ENCODE results near the gene CCDC169. TPM values are rescaled to one million over a fixed set of nuclear protein-coding genes. Genes with fewer than 3 reads are reported as not detected.

The CCDC169 gene
- total and polyA plus RNA-seq, 2 of the 13 experiments (the other 11 are each of a cell fraction or from before 2014, with no cell fraction given): 0.25 to 0.33 TPM

DNA sequence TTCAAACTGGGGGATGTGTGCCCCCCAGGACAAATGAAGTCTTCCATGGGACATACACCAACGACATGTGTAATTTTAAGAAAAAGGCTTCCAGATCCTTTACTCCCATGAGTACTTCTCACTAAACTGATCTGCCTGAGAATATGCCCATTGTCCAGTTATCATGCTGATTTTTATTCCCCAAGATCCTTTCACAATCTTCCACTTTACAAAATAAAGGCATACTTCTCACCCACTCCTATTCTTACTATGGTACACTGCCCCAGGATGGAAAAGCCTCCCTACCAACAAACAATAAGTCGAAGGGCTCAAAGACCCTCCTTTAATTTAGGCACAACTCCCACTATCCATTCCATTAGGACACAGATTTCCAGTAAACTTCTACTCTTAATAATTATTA, 45.1 kb upstream of the CCDC169 start:
- CTCF ChIA-PET (ENCODE audit: low intra/inter-chr PET ratio, low total read pairs): no interaction called here
- ATAC-seq (no peak), DNase-seq (ENCODE audit: low spot score) (no peak), FAIRE-seq (no peak)
- no peak overlapping the region for H3K4me2 ChIP-seq (ENCODE audit: low read depth, low read length)
- no peak overlapping the region for H3K27ac ChIP-seq (ENCODE audit: extremely low read length, insufficient read depth, low read length)
- H3K27me3 ChIP-seq (ENCODE audit: control insufficient read depth in 1 of 2, insufficient read depth in 2 of 2, low read length in 2 of 2): no peaks in the 10 kb centered on the region
- H3K4me1 ChIP-seq (ENCODE audit: insufficient read depth, low read length): peaks cover 23% of the 10 kb centered on the region
- no peaks in the 10 kb centered on the region for H3K36me3 ChIP-seq (replicated peaks in 1 of 2; ENCODE audit: control insufficient read depth in 1 of 2, insufficient read depth in 2 of 2, low read length in 2 of 2)
- peaks cover 48% of the 10 kb centered on the region for H3K79me2 ChIP-seq (ENCODE audit: insufficient read depth, low read length)
- intact Hi-C loops (cut with micrococcal nuclease; ENCODE audit: unreplicated experiment) (no loop called here), in situ Hi-C loops (cut with HindIII; ENCODE audit: extremely low pct_ligation_motif_present, low pct_unique_long_range_greater_than_20kb) (no loop called here)
- H3K4me3 ChIP-seq (replicated peaks in 1 of 3; ENCODE audit: insufficient read depth in 1 of 3, low read depth in 2 of 3, low read length in 3 of 3): no peak overlapping the region
- WGBS (ENCODE audit: low lambda C conversion rate): 61% methylated on average over 2 of the region's 2 CpGs
- no peaks in the 10 kb centered on the region for H3K9me3 ChIP-seq (ENCODE audit: low read length)
- no peak overlapping the region for H3K9ac ChIP-seq (ENCODE audit: insufficient read depth, low read depth, low read length)
- H4K20me1 ChIP-seq (ENCODE audit: insufficient read depth, low read length): no peaks in the 10 kb centered on the region
- H2AFZ ChIP-seq (ENCODE audit: low read length): no peak overlapping the region
- TF ChIP-seq NR1H2 (CRISPR knock-in tag; IDR thresholded peaks at IDR 0.05; ENCODE audit: borderline replicate concordance, low read depth) (no peak), ZSCAN31 (CRISPR knock-in tag; IDR thresholded peaks at IDR 0.05; ENCODE audit: low read depth) (no peak), TBX3 (IDR thresholded peaks at IDR 0.05; ENCODE audit: borderline replicate concordance) (no peak)
- TF ChIP-seq, protein P1, sequence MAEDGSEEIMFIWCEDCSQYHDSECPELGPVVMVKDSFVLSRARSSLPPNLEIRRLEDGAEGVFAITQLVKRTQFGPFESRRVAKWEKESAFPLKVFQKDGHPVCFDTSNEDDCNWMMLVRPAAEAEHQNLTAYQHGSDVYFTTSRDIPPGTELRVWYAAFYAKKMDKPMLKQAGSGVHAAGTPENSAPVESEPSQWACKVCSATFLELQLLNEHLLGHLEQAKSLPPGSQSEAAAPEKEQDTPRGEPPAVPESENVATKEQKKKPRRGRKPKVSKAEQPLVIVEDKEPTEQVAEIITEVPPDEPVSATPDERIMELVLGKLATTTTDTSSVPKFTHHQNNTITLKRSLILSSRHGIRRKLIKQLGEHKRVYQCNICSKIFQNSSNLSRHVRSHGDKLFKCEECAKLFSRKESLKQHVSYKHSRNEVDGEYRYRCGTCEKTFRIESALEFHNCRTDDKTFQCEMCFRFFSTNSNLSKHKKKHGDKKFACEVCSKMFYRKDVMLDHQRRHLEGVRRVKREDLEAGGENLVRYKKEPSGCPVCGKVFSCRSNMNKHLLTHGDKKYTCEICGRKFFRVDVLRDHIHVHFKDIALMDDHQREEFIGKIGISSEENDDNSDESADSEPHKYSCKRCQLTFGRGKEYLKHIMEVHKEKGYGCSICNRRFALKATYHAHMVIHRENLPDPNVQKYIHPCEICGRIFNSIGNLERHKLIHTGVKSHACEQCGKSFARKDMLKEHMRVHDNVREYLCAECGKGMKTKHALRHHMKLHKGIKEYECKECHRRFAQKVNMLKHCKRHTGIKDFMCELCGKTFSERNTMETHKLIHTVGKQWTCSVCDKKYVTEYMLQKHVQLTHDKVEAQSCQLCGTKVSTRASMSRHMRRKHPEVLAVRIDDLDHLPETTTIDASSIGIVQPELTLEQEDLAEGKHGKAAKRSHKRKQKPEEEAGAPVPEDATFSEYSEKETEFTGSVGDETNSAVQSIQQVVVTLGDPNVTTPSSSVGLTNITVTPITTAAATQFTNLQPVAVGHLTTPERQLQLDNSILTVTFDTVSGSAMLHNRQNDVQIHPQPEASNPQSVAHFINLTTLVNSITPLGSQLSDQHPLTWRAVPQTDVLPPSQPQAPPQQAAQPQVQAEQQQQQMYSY (CRISPR knock-in tag; IDR thresholded peaks at IDR 0.05): no peak
- POLR2A ChIA-PET: no interaction called here
- BruUV-seq (replicated peaks): no TSS peak

DNA sequence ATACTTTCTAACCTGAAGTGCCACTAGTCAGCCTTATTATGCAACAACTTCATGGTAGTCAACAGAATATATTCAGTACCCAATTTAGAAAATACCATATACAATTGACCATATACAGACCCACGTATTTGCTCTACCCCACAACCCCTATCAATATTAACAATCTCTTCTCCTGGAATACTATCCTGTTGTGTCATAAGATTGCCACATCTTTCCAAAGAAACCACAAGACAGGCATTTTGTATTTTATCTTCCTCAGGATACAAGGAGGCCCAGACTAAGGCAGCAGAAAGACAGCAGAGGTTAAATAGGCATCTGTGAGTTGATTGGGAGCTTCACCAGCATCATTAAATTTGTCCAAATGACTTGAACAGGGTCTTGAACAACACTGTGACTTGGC, 44.1 kb upstream of the CCDC169 start:
- H3K79me2 ChIP-seq (ENCODE audit: insufficient read depth, low read length): peaks cover 52% of the 10 kb centered on the region
- no peak for DNase-seq (ENCODE audit: low spot score)
- H3K9me3 ChIP-seq (ENCODE audit: low read length): no peaks in the 10 kb centered on the region
- BruUV-seq (replicated peaks): no TSS peak
- in situ Hi-C loops (cut with HindIII; ENCODE audit: extremely low pct_ligation_motif_present, low pct_unique_long_range_greater_than_20kb) (no loop called here), intact Hi-C loops (cut with micrococcal nuclease; ENCODE audit: unreplicated experiment) (no loop called here)
- H3K4me1 ChIP-seq (ENCODE audit: insufficient read depth, low read length): peaks cover 23% of the 10 kb centered on the region
- ChIA-PET POLR2A (no interaction called here), CTCF (ENCODE audit: low intra/inter-chr PET ratio, low total read pairs) (no interaction called here)
- 39% methylated on average over 1 of the region's 1 CpG for WGBS (ENCODE audit: low lambda C conversion rate)
- ATAC-seq: no peak
- no peak for FAIRE-seq
- no peak overlapping the region for H3K4me3 ChIP-seq (replicated peaks in 1 of 3; ENCODE audit: insufficient read depth in 1 of 3, low read depth in 2 of 3, low read length in 3 of 3)
- H3K27ac ChIP-seq (ENCODE audit: extremely low read length, insufficient read depth, low read length): no peak overlapping the region
- no peak overlapping the region for H3K9ac ChIP-seq (ENCODE audit: insufficient read depth, low read depth, low read length)
- no peak overlapping the region for H3K4me2 ChIP-seq (ENCODE audit: low read depth, low read length)
- H4K20me1 ChIP-seq (ENCODE audit: insufficient read depth, low read length): no peaks in the 10 kb centered on the region
- no peak overlapping the region for H2AFZ ChIP-seq (ENCODE audit: low read length)
- H3K36me3 ChIP-seq (replicated peaks in 1 of 2; ENCODE audit: control insufficient read depth in 1 of 2, insufficient read depth in 2 of 2, low read length in 2 of 2): no peaks in the 10 kb centered on the region
- H3K27me3 ChIP-seq (ENCODE audit: control insufficient read depth in 1 of 2, insufficient read depth in 2 of 2, low read length in 2 of 2): no peaks in the 10 kb centered on the region
- TF ChIP-seq ZKSCAN8 (CRISPR knock-in tag; IDR thresholded peaks at IDR 0.05; ENCODE audit: borderline replicate concordance) (no peak), HNF4G (IDR thresholded peaks at IDR 0.05; ENCODE audit: borderline replicate concordance, low read depth, low read length) (no peak), HNF4G (CRISPR knock-in tag; IDR thresholded peaks at IDR 0.05; ENCODE audit: borderline replicate concordance, low read depth) (no peak), ZNF225 (CRISPR knock-in tag; IDR thresholded peaks at IDR 0.05) (no peak), ZFP41 (CRISPR knock-in tag; IDR thresholded peaks at IDR 0.05; ENCODE audit: borderline replicate concordance) (no peak), NCOA5 (CRISPR knock-in tag; IDR thresholded peaks at IDR 0.05) (no peak), NFRKB (IDR thresholded peaks at IDR 0.05) (no peak), ZNF510 (CRISPR knock-in tag; IDR thresholded peaks at IDR 0.05; ENCODE audit: low read depth) (no peak), ZNF776 (CRISPR knock-in tag; IDR thresholded peaks at IDR 0.05) (no peak), KDM5B (CRISPR knock-in tag; IDR thresholded peaks at IDR 0.05; ENCODE audit: borderline replicate concordance) (no peak)
- TF ChIP-seq, protein P2, sequence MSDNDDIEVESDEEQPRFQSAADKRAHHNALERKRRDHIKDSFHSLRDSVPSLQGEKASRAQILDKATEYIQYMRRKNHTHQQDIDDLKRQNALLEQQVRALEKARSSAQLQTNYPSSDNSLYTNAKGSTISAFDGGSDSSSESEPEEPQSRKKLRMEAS (IDR thresholded peaks at IDR 0.05): no peak
- TF ChIP-seq, protein P3, sequence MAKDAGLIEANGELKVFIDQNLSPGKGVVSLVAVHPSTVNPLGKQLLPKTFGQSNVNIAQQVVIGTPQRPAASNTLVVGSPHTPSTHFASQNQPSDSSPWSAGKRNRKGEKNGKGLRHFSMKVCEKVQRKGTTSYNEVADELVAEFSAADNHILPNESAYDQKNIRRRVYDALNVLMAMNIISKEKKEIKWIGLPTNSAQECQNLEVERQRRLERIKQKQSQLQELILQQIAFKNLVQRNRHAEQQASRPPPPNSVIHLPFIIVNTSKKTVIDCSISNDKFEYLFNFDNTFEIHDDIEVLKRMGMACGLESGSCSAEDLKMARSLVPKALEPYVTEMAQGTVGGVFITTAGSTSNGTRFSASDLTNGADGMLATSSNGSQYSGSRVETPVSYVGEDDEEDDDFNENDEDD (CRISPR knock-in tag; IDR thresholded peaks at IDR 0.05; ENCODE audit: borderline replicate concordance): no peak
